Gastroesophageal sphincter (tissue), 3 donors: Measurements from ENCODE around the gene PACRG.

ENCODE experiments used
- EP300 ChIP-seq: sonication (generic); formaldehyde crosslinking; IDR thresholded peaks from one replicate; pipeline ENCODE4 v1.6.1; 2017; ENCODE audit warnings: antibody characterized with exemption, mild to moderate bottlenecking
- TF ChIP-seq, protein P1 (sequence below), 4 experiments: fragments of 200-600 bp in 2 of 4; fragments of 450-650 bp in 2 of 4; sonication (generic) in 1 of 4; IDR thresholded peaks; one replicate each; pipeline ENCODE4 v1.5.1; 2017 to 2019; ENCODE audit warnings: antibody characterized with exemption in 4 of 4, mild to moderate bottlenecking in 2 of 4, moderate library complexity in 2 of 4

DNA sequence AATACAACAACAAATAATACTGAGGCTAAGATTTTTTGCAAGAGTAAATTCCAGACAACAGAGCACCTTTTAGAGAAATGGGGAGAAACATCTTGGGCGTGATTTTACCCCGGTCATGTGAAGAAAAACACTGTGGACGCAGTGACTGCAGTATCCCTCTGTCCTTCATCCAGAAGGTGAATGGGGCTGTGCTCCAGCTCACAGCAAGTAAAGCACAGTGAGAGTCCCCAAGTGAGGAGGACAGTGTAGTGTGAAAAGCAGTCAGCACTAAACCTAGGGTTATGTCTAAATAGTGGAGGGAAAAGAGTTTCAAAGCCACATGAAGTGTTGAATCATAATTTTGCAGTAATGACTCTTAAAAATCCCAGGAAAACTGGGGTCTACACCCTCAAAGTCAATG lies 338.4 kb downstream of the PACRG start:
- TF ChIP-seq EP300, result no peak
- TF ChIP-seq, protein P1, sequence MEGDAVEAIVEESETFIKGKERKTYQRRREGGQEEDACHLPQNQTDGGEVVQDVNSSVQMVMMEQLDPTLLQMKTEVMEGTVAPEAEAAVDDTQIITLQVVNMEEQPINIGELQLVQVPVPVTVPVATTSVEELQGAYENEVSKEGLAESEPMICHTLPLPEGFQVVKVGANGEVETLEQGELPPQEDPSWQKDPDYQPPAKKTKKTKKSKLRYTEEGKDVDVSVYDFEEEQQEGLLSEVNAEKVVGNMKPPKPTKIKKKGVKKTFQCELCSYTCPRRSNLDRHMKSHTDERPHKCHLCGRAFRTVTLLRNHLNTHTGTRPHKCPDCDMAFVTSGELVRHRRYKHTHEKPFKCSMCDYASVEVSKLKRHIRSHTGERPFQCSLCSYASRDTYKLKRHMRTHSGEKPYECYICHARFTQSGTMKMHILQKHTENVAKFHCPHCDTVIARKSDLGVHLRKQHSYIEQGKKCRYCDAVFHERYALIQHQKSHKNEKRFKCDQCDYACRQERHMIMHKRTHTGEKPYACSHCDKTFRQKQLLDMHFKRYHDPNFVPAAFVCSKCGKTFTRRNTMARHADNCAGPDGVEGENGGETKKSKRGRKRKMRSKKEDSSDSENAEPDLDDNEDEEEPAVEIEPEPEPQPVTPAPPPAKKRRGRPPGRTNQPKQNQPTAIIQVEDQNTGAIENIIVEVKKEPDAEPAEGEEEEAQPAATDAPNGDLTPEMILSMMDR (IDR thresholded peaks at IDR 0.05), result no peak
